GM12864 (cell line): ENCODE data around the gene TSPAN32.
"Not testable (repeated sequence)": the region's sequence is repeated elsewhere in the genome, so short reads cannot be mapped to it uniquely, and the experiment has no call there.

Experiments
- DNase-seq: peaks from one replicate; pipeline ENCODE4 v3.0.0-alpha.2; 2011; ENCODE audit warnings: low read depth
- H3K4me3 ChIP-seq: 2 replicates; pipeline ENCODE4 v1.5.1; 2011; ENCODE audit warnings: mild to moderate bottlenecking, low read depth, low read length, control low read depth
- CTCF ChIP-seq: IDR thresholded peaks from 2 replicates; pipeline ENCODE4 v1.5.1; 2011; ENCODE audit warnings: low read depth, mild to moderate bottlenecking, moderate library complexity, low read length, control low read depth, inconsistent platforms; ENCODE audit errors: missing control alignments

Gene TSPAN32

GRCh38 chr11:2328021-2328420, 26.2 kb downstream of the TSPAN32 start:
- H3K4me3 ChIP-seq = no peak overlapping the region
- no peak for TF ChIP-seq CTCF
- DNase-seq = no peak

- DNase-seq = no peak
- no peak overlapping the region for H3K4me3 ChIP-seq
- TF ChIP-seq CTCF = no peak
These were observed 27.0 kb downstream of the TSPAN32 start for GRCh38 chr11:2328656-2329354.

- H3K4me3 ChIP-seq = no peak overlapping the region
- DNase-seq = no peak
- TF ChIP-seq CTCF = no peak
These were observed 27.7 kb downstream of the TSPAN32 start for GRCh38 chr11:2329551-2329950.

- TF ChIP-seq CTCF = no peak
- H3K4me3 ChIP-seq = no peak overlapping the region
- no peak for DNase-seq
These were observed 28.9 kb downstream of the TSPAN32 start for GRCh38 chr11:2330696-2331095.

- no peak for TF ChIP-seq CTCF
- DNase-seq = no peak
- no peak overlapping the region for H3K4me3 ChIP-seq
These were observed 29.6 kb downstream of the TSPAN32 start for GRCh38 chr11:2331404-2331803.

- not testable (repeated sequence) for H3K4me3 ChIP-seq, DNase-seq
These were observed 30.8 kb downstream of the TSPAN32 start for GRCh38 chr11:2332569-2332968.

DNA sequence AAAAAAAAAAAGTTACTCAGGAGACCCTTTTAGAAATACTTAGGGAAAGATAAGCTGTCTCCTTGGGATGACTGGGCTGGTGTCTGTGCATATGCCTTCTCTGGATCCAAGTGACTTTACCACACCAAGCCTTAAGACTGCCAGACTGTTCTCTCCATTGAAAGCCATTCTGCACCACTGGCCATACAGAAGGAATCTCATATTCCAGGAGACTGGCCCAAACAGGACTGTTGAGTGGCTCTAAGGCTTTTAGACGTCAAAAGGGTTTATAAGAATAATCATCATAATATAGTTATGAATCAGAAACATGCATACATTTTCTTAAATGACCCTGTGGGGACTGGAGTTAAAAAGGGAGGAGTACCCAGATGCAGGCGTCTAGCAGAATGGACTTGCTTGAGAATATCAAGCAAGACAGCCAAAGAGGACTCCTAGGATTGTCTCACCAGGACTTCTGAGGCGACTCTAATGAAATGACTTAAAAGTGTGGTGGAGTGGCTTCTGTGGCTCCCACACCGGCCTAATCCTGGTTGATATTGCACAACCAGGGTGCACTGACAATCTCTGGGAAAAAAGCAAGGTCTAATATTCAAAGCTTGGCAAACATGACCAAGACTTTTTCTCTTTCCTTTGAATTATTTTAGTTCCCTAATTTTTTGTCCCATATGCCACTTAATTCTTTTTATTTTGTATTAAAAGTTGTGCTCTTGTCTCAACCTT, 31.8 kb downstream of the TSPAN32 start:
- DNase-seq, H3K4me3 ChIP-seq: not testable (repeated sequence)

GRCh38 chr11:2335286-2335685, 33.5 kb downstream of the TSPAN32 start:
- not testable (repeated sequence) for DNase-seq, H3K4me3 ChIP-seq

- DNase-seq, H3K4me3 ChIP-seq: not testable (repeated sequence)
These were observed 36.9 kb downstream of the TSPAN32 start for GRCh38 chr11:2338760-2339159.
